Measurements from ENCODE around the gene NEIL3.

- peak; percentile 63 for TF ChIP-seq CTCF (IDR thresholded peaks at IDR 0.05; ENCODE audit: low read depth, low read length, poor library complexity, severe bottlenecking)
- no peak for TF ChIP-seq EZH2phosphoT487 (IDR thresholded peaks at IDR 0.05; ENCODE audit: borderline replicate concordance, low read length)
Observed at GRCh38 chr4:177339477-177340374, 30.1 kb downstream of the NEIL3 start.
